B cell (primary cell): ENCODE data around the gene FUCA1.

ENCODE experiments used
- CTCF ChIP-seq: fragments of 200-600 bp; IDR thresholded peaks from one replicate; pipeline ENCODE4 v1.8.0; 2022; ENCODE audit warnings: antibody characterized with exemption, mild to moderate bottlenecking
- EZH2 ChIP-seq: IDR thresholded peaks from 2 replicates; pipeline ENCODE4 v1.6.1; 2012; ENCODE audit warnings: borderline replicate concordance, low read depth, mild to moderate bottlenecking, moderate library complexity, low read length; ENCODE audit not compliant: insufficient read depth, poor library complexity, severe bottlenecking

- TF ChIP-seq CTCF = peak; percentile 93
- no peak for TF ChIP-seq EZH2
Measured at GRCh38 chr1:23867895-23868556, at the start of gene FUCA1.
